Thoracic aorta (tissue), 2 donors: Measurements from ENCODE around the gene ARHGAP44. TPM values are rescaled to one million over a fixed set of nuclear protein-coding genes. Genes with fewer than 3 reads are reported as not detected.

ENCODE experiments used
- ATAC-seq: fragments of 150-250 bp; one replicate; pipeline ENCODE4 v1.8.0; 2017; ENCODE audit warnings: low read depth; ENCODE audit not compliant: insufficient number of reproducible peaks, low FRiP score
- DNase-seq: peaks from one replicate; pipeline ENCODE4 v3.0.0-alpha.2; 2020; ENCODE audit warnings: low spot score
- H3K27ac ChIP-seq, 2 donors: fragments of 200-600 bp; sonication (generic); 1 replicate in 1 of 2; 2 replicates in 1 of 2; pipeline ENCODE4 v1.5.1; 2016; ENCODE audit warnings: mild to moderate bottlenecking in 2 of 2, moderate library complexity in 2 of 2
- H3K27me3 ChIP-seq: fragments of 200-600 bp; sonication (generic); replicated peaks from 2 replicates; pipeline ENCODE4 v1.6.0; 2016; ENCODE audit warnings: mild to moderate bottlenecking; ENCODE audit not compliant: insufficient read depth
- H3K36me3 ChIP-seq: fragments of 200-600 bp; sonication (generic); one replicate; pipeline ENCODE4 v1.5.1; 2016
- H3K4me1 ChIP-seq, 2 donors: fragments of 200-600 bp; sonication (generic); 1 replicate in 1 of 2; 2 replicates in 1 of 2; pipeline versions ENCODE4 v1.5.1 to v1.6.0; 2016; ENCODE audit warnings: low read depth in 2 of 2, mild to moderate bottlenecking in 1 of 2; ENCODE audit not compliant: control insufficient read depth in 1 of 2
- H3K4me3 ChIP-seq: fragments of 200-600 bp; sonication (generic); 2 replicates; pipeline ENCODE4 v1.5.1; 2016; ENCODE audit warnings: mild to moderate bottlenecking
- H3K9me3 ChIP-seq: fragments of 200-600 bp; sonication (generic); 2 replicates; pipeline ENCODE4 v1.5.1; 2016
- total RNA-seq, 2 donors: library from RNA; depleted of rRNA; stranded (reverse); fragments of >200 nt; gene quantifications; one replicate each; pipeline versions ENCODE4 v1.1.0 to v1.2.3, GENCODE V29; 2016
- TF ChIP-seq, protein P1 (sequence below): fragments of 200-600 bp; sonication (generic); IDR thresholded peaks from one replicate; pipeline ENCODE4 v1.5.1; 2019; ENCODE audit warnings: antibody characterized with exemption

The ARHGAP44 gene
- total RNA-seq, 2 donors from 2014 or later, result 7.3 to 10.3 TPM

DNA sequence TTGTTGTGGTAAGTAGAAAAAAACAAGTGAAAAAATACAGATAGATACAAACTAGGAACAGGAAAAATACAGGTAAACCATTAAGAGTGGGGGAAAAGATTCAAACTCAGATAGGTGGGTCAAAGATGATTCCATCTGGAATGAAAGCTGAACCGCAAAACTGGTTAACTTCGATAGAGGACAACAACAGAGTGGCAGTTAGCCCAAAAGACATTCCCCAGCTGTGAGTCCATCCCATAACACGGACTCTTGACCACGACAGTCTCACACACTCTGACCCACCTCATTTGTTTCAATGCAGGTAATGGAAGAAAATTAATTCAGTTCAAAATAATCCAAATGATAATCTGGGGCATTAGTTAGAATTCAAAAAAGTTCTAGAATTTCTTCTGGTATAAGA is 215.0 kb downstream of the ARHGAP44 start:
- ATAC-seq (no peak), DNase-seq (no peak)
- Histone ChIP-seq H3K4me1 (no peaks in the 10 kb centered on the region), H3K27ac (no peak overlapping the region), H3K4me3 (no peak overlapping the region), H3K9me3 (no peaks in the 10 kb centered on the region), H3K36me3 (peaks cover 56% of the 10 kb centered on the region), H3K27me3 (no peaks in the 10 kb centered on the region)
- TF ChIP-seq, protein P1, sequence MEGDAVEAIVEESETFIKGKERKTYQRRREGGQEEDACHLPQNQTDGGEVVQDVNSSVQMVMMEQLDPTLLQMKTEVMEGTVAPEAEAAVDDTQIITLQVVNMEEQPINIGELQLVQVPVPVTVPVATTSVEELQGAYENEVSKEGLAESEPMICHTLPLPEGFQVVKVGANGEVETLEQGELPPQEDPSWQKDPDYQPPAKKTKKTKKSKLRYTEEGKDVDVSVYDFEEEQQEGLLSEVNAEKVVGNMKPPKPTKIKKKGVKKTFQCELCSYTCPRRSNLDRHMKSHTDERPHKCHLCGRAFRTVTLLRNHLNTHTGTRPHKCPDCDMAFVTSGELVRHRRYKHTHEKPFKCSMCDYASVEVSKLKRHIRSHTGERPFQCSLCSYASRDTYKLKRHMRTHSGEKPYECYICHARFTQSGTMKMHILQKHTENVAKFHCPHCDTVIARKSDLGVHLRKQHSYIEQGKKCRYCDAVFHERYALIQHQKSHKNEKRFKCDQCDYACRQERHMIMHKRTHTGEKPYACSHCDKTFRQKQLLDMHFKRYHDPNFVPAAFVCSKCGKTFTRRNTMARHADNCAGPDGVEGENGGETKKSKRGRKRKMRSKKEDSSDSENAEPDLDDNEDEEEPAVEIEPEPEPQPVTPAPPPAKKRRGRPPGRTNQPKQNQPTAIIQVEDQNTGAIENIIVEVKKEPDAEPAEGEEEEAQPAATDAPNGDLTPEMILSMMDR, result no peak

DNA sequence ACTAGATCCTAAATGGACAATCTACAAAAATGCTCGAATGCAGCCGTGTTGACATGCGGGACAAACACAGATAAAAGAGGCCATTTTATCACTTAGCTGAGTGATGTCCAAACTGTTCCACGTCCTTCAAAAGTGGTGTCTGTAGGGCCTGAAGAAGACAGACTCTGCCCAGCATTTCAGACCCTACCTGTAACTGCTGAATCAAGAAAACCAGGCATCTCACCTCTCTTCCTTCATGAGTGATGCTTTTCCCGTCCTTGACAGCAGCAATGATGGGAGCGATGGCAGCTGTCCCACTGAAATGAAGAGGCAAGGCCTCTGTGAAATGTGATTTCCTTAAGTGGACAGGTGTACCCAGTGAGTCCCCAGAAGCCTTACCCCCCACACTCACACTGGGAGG is 216.2 kb downstream of the ARHGAP44 start:
- no peak for ATAC-seq
- Histone ChIP-seq H3K27ac (no peak overlapping the region), H3K4me3 (no peak overlapping the region), H3K9me3 (no peaks in the 10 kb centered on the region), H3K36me3 (peaks cover 55% of the 10 kb centered on the region), H3K4me1 (no peaks in the 10 kb centered on the region), H3K27me3 (no peaks in the 10 kb centered on the region)
- no peak for DNase-seq
- TF ChIP-seq, protein P1, result no peak

DNA sequence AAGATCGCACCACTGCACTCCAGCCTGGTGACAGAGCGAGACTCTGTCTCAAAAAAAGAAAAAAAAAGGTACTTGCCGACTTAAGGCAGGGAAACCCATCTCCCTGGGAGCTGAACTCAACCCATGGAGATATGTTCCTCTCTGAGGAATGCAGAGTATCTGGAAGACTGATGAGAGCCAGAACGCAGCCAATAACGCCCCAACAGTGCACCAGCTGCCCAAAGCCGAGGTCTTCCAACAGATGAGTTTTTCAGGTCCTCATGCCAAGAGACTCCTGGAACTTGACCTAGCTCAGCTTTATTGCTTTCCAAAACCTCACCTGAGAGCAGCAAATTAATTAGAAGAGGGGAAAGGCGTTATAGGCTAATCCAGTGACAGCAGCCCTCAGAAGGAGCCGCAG is 219.2 kb downstream of the ARHGAP44 start:
- no peak overlapping the region for H3K4me3 ChIP-seq
- TF ChIP-seq, protein P1, result no peak
- H3K27me3 ChIP-seq, result no peaks in the 10 kb centered on the region
- H3K4me1 ChIP-seq, result no peaks in the 10 kb centered on the region
- H3K36me3 ChIP-seq, result peaks cover 62% of the 10 kb centered on the region
- DNase-seq (no peak), ATAC-seq (no peak)
- no peak overlapping the region for H3K27ac ChIP-seq
- H3K9me3 ChIP-seq, result no peaks in the 10 kb centered on the region

DNA sequence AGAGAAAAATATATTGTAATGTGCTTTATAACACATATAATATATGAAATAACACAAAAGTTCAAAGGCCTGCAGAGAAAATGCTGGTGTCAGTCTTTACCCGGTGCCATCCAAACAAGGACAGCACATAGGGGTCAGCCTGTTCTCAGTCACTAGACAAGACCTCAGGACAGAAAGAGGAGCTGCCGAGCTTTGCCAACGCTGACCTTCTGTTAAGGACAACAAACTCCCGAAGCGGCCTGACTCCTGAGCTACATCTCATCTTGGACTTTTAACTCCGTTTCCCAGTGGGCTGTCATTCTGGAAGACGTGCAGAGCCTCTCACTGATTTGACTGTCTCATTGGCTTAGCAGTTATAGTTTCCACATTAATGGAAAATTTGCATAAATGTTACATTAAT is 221.7 kb downstream of the ARHGAP44 start:
- Histone ChIP-seq H3K4me3 (no peak overlapping the region), H3K36me3 (peaks cover 56% of the 10 kb centered on the region), H3K27ac (no peak overlapping the region), H3K9me3 (no peaks in the 10 kb centered on the region), H3K27me3 (no peaks in the 10 kb centered on the region), H3K4me1 (peaks cover 0 to 4% of the 10 kb centered on the region in 2 donors)
- DNase-seq, result no peak
- no peak for ATAC-seq
- TF ChIP-seq, protein P1, result no peak

DNA sequence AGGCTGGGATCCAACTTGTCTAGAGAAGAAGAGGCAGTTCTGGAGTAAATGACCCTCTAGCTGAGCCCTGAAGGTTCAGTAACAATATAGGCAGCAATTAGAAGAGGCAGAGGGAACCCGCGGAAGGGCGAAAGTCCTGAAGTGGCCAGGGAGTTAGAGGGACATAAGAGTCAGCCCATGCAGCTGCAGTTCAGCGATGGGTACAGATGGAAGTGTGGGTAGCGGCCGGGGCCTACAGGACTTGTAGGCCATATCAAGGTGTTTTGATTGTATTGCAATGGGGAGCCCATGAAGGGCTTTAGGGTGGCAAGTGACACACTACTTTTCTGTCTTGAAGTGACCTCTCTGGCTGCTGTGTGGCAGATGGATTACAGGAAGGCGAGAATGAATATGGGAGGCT is 225.5 kb downstream of the ARHGAP44 start:
- H3K4me3 ChIP-seq, result no peak overlapping the region
- ATAC-seq (no peak), DNase-seq (no peak)
- no peaks in the 10 kb centered on the region for H3K9me3 ChIP-seq
- H3K27me3 ChIP-seq, result no peaks in the 10 kb centered on the region
- peaks cover 42% of the 10 kb centered on the region for H3K36me3 ChIP-seq
- peaks cover 0 to 17% of the 10 kb centered on the region in 2 donors for H3K4me1 ChIP-seq
- no peak overlapping the region for H3K27ac ChIP-seq
- TF ChIP-seq, protein P1, result no peak
